HG02885 (cell line): ENCODE measurements around the gene MRPL40.

Source experiments
- ATAC-seq: cut with Tn5 transposase; IDR thresholded peaks from one replicate; pipeline ENCODE4 v1.9.1; 2021; ENCODE audit warnings: mild to moderate bottlenecking; ENCODE audit not compliant: unreplicated experiment, poor library complexity

MRPL40 gene

DNA sequence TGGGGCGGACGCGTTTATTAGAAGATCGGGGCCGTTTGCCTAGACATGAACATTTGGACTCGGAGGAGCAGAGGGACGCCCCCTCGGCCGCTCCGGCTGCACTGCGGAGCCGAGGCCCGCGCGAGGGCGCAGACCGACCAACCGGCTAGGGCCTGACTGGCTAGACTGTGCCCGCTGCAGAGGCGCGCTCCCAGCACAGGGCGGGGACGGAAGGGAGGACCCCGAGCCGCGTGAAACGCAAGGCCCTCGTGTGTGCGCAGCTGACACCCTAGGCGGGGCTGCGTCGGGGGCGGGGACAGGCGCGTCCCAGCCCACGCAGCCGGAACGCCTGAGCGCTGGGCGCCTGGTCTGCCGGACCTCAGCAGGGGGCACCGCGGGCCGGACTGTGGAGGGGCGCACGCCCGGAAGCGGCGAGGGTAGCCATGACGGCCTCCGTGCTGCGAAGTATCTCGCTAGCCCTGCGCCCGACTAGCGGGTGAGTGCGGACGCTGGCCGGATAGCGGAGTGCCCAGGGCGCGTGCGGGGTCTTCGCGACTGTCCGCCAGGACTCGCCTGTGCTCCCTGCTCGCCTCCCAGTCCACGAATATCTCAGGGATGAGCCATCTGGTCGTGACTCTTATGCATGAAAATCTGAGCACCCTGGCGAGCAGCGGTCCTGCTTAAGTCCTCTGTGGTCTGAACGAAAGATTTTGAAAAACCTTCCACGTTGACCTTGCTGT is at the start of gene MRPL40:
Gene MRPL40 (plus strand): TSS at position 413 of the 719 bp plus-strand sequence. CDS start 10 bp downstream, at position 423.
- ATAC-seq, result peak; percentile 76

DNA sequence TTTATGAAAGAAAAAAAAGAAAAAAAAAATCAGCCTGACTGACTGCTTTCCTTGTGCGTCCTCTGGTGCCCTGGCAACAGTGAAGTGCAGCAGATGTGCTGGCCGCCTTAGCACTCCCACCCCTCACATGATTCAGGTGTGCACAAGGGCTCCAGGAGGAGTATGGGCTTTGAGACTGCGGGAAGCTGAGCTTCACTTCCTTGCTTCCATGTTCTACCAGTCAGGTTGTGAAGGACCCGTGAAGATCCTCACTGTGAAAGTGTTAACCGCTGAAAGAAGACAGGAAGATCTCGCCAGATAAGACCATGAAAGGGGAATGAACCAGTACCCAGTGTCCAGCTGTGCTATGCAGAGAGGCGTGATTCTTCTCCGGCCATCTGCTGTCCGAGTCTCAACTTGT is 49.1 kb upstream of the MRPL40 start:
- ATAC-seq, result no peak

GRCh38 chr22:19385221-19385906 is 47.0 kb upstream of the MRPL40 start:
- ATAC-seq, result no peak

GRCh38 chr22:19386248-19386647 is 46.1 kb upstream of the MRPL40 start:
- ATAC-seq, result no peak

DNA sequence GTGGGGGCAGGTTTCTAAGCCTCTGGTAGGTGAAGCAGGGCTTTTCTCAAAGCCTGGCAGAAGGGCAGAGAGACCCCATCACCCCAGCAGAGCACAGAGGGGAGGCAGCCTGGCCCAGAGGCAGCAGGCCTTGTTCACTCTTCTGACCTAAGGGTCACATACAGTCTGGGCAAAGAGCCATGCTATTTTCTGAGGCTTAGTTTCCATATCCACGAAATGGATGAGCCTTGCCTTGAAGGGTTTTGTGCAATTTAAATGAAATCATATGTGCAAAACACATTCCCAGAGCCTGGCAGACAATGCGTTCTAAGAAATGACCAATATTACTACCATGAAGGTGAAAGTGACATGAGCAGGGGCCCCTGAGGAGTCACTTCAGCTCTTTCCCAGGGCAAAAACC is 45.3 kb upstream of the MRPL40 start:
- no peak for ATAC-seq

GRCh38 chr22:19387575-19387974 is 44.8 kb upstream of the MRPL40 start:
- ATAC-seq, result no peak

GRCh38 chr22:19393704-19394103 is 38.6 kb upstream of the MRPL40 start:
- ATAC-seq, result no peak

DNA sequence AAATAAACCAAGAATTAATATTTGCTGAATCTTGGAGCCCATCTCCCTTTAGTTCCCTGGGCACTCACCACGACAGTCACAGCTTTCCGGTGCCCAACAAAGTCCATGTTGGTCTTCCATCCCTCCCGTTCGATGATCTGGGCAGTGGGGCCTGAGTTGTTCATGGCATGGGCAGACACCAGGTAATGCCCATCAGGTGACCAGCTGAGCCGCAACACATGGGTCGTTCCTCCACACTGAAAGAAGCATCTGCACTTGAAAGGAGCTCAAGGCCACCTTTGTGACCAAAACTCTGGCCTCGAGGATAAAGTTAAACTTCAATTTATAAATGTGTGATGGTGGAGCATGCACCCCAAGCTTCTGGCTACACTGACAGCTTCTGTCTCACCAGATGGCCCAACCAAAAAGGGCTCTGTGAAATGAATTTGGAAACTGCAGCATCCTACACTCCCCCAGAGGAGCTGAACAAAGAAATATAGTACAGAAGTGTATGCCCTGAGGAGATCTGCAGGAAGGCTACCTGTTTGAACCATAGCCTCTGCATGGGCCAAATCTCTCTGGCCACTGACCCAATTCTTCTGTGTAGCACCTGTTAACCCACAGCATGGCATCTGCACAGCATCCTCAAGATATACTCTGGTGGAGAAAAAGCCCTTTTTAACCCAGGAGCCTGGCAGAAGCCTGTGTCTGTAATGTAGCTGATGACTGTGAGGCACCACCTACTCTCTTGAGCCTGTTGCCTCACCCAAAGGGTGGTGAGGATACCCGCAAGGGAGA is 37.9 kb upstream of the MRPL40 start:
- ATAC-seq, result no peak

DNA sequence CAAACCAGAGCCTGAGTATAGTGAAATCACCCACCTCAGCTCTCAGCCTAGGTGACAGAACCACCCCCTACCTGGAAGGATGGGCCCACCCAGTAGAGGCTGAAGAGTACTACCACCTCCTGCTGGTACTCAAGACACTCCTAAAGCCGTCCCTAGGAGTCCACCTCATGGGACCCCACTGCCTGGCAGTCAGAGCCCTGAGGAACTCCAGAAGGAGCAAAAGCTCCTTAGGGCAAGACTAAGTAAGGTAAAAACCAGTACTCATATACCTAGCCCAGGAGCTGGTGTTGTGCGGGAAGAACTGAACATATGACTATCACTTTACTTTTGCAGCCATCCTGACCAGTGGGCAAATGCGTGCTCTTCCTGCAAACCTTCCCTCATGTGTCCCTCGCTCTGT is 37.1 kb upstream of the MRPL40 start:
- no peak for ATAC-seq

GRCh38 chr22:19396561-19396933 is 35.8 kb upstream of the MRPL40 start:
- ATAC-seq, result no peak

- no peak for ATAC-seq
Measured at GRCh38 chr22:19396934-19397733, 35.2 kb upstream of the MRPL40 start.

DNA sequence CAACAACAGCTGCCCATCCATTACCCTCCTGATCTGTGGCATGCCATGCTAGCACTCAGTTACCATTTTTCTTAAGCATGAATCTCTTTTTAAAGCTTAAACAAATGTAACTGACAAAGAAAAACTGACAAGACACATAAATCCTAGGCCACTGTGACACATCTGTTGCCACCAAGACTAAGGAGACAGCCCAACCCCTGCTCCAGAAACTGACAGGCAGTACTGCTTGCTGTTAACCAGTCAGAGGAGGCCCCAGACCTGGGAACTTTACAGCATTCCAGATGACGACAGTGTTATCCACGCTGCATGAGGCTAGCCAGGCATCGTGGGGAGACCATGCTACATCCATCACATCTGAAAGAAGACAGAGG is 34.6 kb upstream of the MRPL40 start:
- no peak for ATAC-seq

DNA sequence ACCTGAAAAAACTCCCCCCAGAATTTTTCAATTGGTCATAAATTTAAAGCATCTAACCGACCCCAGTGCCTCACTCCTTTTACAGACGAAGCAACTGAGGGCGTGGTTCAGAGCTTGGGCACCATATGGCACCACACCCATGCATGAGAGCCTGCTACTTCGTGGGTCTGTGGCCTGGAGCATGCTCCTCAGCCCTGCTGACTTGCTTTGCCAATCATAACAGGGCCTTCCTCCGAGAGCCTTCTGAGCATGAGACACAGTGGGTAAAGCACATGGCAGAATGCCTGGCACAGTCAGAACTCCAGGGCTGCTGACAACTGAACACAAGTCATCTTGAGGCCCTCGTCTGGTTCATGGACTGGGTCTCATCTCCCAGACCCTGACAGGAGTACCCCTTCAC is 34.1 kb upstream of the MRPL40 start:
- ATAC-seq, result no peak

DNA sequence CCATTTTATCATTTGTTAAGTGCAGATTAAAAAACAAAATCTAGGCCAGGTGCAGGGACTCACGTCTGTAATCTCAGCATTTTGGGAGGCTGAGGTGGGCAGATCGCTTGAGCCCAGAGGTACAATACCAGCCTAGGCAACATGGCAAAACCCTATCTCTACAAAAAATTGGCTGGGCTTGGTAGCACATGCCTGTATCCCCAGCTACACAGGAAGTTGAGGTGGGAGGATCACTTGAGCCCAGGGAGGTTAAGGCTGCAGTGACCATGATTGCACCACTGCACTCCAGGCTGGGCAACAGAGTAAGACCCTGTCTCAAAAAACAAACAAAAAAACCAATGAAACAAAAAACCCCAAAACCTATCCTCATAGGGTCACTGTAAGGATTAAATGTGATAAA is 33.7 kb upstream of the MRPL40 start:
- ATAC-seq, result no peak

GRCh38 chr22:19400881-19401280 is 31.5 kb upstream of the MRPL40 start:
- no peak for ATAC-seq

DNA sequence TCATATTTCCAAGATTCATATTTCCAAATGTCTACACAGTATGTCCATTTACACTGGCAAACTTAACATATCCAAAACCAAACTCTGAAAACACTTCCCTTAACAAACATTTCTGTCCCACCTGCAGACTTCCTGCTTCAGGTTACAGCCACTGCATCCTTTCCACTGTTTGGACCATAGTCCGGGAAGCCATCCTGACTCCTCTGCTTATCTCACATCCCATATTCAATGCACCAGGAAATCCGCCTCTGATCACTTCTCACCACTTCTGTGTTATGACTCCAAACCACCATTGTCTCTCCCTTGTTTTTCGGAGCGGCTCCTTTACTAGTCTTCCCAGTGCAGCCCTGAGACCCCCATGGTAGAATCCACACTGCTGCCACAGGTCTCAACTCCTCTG is 30.9 kb upstream of the MRPL40 start:
- ATAC-seq, result no peak

- no peak for ATAC-seq
Measured at GRCh38 chr22:19402642-19403191, 29.6 kb upstream of the MRPL40 start.

GRCh38 chr22:19404676-19405075 is 27.7 kb upstream of the MRPL40 start:
- ATAC-seq, result no peak

- ATAC-seq, result no peak
Measured at GRCh38 chr22:19405133-19405532, 27.2 kb upstream of the MRPL40 start.

DNA sequence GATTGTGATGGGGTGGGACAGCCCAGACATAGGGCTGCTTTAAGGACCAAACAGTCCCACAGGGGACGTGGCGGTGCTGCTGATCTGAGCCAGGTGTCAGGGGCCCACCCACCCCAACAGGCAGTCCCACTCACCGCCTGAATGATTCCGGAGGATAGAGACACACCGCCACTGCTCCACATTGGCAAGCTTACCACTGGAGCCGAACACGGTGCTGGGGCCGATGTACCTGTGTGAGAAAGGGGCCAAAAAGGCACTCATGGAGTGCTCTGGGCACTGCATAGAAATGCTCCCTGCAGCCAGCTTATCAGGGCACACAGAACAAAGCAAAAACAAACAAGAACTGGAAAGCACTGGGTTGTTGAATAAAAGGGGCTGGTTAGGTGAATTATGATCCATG is 26.7 kb upstream of the MRPL40 start:
- ATAC-seq, result no peak
